Naive thymus-derived CD4-positive, alpha-beta T cell (primary cell): ENCODE measurements around the gene LHPP. TPM values are rescaled to one million over a fixed set of nuclear protein-coding genes. Genes with fewer than 3 reads are reported as not detected.
A peak's percentile ranks its signal among the peaks of the same experiment; 100 is the strongest.

Source experiments
- ATAC-seq: fragments of 150-1000 bp; cut with Tn5 transposase; 2 replicates; pipeline ENCODE4 v1.10.0; 2021; ENCODE audit warnings: mild to moderate bottlenecking, moderate library complexity
- CTCF ChIA-PET: fragments of 350-600 bp; sonication (Branson Sonifier 250); formaldehyde crosslinking; loops from one replicate; lab custom pipeline; 2021; ENCODE audit warnings: antibody characterized with exemption; lab: Charles Lee
- POLR2A ChIA-PET: fragments of 350-600 bp; sonication (Branson Sonifier 250); formaldehyde crosslinking; loops from one replicate; lab custom pipeline; 2021; ENCODE audit warnings: antibody characterized with exemption, inconsistent platforms; lab: Charles Lee
- DNase-seq, 9 donors: peaks; one replicate each; pipeline versions ENCODE4 v3.0.0 to v3.0.0-alpha.2; 2020 to 2022; ENCODE audit warnings: mixed read lengths in 1 of 9
- H3K27ac ChIP-seq: one replicate; pipeline ENCODE4 v1.7.0; 2013; ENCODE audit warnings: mild to moderate bottlenecking, low read depth, low read length, moderate library complexity
- H3K27me3 ChIP-seq, 2 donors: one replicate each; pipeline ENCODE4 v1.7.0; 2013; ENCODE audit warnings: low read length in 2 of 2, mild to moderate bottlenecking in 2 of 2, moderate library complexity in 2 of 2; ENCODE audit not compliant: control insufficient read depth in 2 of 2, insufficient read depth in 2 of 2
- H3K36me3 ChIP-seq, 3 experiments: 1 replicate in 2 of 3; 2 replicates in 1 of 3; pipeline ENCODE4 v1.7.0; 2013; ENCODE audit warnings: low read length in 3 of 3, mild to moderate bottlenecking in 3 of 3, moderate library complexity in 1 of 3; ENCODE audit not compliant: insufficient read depth in 3 of 3, control insufficient read depth in 2 of 3
- H3K4me1 ChIP-seq, 2 donors: one replicate each; pipeline ENCODE4 v1.7.0; 2013; ENCODE audit warnings: low read length in 2 of 2, mild to moderate bottlenecking in 2 of 2, moderate library complexity in 1 of 2; ENCODE audit not compliant: control insufficient read depth in 2 of 2, insufficient read depth in 2 of 2
- H3K4me3 ChIP-seq: 2 replicates; pipeline ENCODE4 v1.7.0; 2013; ENCODE audit warnings: mild to moderate bottlenecking, low read length
- H3K9me3 ChIP-seq, 3 experiments: 1 replicate in 2 of 3; 2 replicates in 1 of 3; pipeline ENCODE4 v1.7.0; 2013; ENCODE audit warnings: low read length in 3 of 3; ENCODE audit not compliant: control insufficient read depth in 2 of 3
- H3K27ac Mint-ChIP-seq, 9 donors: one replicate each; pipeline ENCODE4 v1.8.0; 2020 to 2022; ENCODE audit warnings: mixed read lengths in 9 of 9, mild to moderate bottlenecking in 8 of 9, moderate library complexity in 5 of 9, inconsistent platforms in 2 of 9
- H3K27me3 Mint-ChIP-seq, 5 donors: one replicate each; pipeline ENCODE4 v1.8.0; 2021 to 2022; ENCODE audit warnings: mixed read lengths in 5 of 5, mild to moderate bottlenecking in 1 of 5
- H3K36me3 Mint-ChIP-seq, 5 donors: one replicate each; pipeline ENCODE4 v1.8.0; 2020 to 2022; ENCODE audit warnings: mixed read lengths in 5 of 5, mild to moderate bottlenecking in 3 of 5, inconsistent platforms in 1 of 5
- H3K4me1 Mint-ChIP-seq, 7 donors: one replicate each; pipeline ENCODE4 v1.8.0; 2020 to 2022; ENCODE audit warnings: mixed read lengths in 7 of 7, mild to moderate bottlenecking in 3 of 7, inconsistent platforms in 1 of 7
- H3K4me3 Mint-ChIP-seq, 10 donors: one replicate each; pipeline ENCODE4 v1.8.0; 2020 to 2022; ENCODE audit warnings: mild to moderate bottlenecking in 10 of 10, mixed read lengths in 10 of 10, moderate library complexity in 6 of 10, inconsistent platforms in 2 of 10
- H3K9me3 Mint-ChIP-seq, 11 donors: one replicate each; pipeline ENCODE4 v1.8.0; 2020 to 2022; ENCODE audit warnings: mixed read lengths in 11 of 11, mild to moderate bottlenecking in 4 of 11, inconsistent platforms in 1 of 11, moderate library complexity in 1 of 11
- intact Hi-C, 2 donors: fragments of 100-400 bp; cut with micrococcal nuclease; formaldehyde crosslinking; loops; one replicate each; pipeline ENCODE4 v1.15.1; 2023
- polyA plus RNA-seq, 2 donors: library from polyadenylated mRNA; unstranded; fragments of 300-500 nt; fragmentation: Illumina TruSeq; gene quantifications; one replicate each; pipeline ENCODE4 v1.2.3, GENCODE V29; 2021
- total RNA-seq, 6 experiments: library from RNA in 5 of 6; stranded (reverse) in 5 of 6; gene quantifications; 1 replicate in 5 of 6; 2 replicates in 1 of 6; pipeline ENCODE4 v1.2.3 and lab custom pipeline; 2021 to 2026

LHPP gene
- total and polyA plus RNA-seq, 7 experiments from 2014 or later = 19.8 to 31.2 (median 23.4) TPM

- intact Hi-C loops = no loop called here
- Histone ChIP-seq H3K9me3 (no peaks in the 10 kb centered on the region), H3K36me3 (peaks cover 0 to 23% (median 0%) of the 10 kb centered on the region in 3 experiments), H3K4me1 (peaks cover 12 to 15% of the 10 kb centered on the region in 2 donors), H3K27ac (no peak overlapping the region), H3K27me3 (no peaks in the 10 kb centered on the region), H3K4me3 (no peak overlapping the region)
- peaks cover 0 to 40% (median 28%) of the 10 kb centered on the region in 7 donors for H3K4me1 Mint-ChIP-seq
- peaks cover 0 to 1% (median 0%) of the 10 kb centered on the region in 11 donors for H3K9me3 Mint-ChIP-seq
- H3K4me3 Mint-ChIP-seq = peak overlapping the region in 5 of 10 donors; percentile 18 to 54 (median 29)
- peak overlapping the region in 8 of 9 donors; percentile 40 to 82 (median 81) for H3K27ac Mint-ChIP-seq
- H3K36me3 Mint-ChIP-seq = peaks cover 0 to 18% (median 0%) of the 10 kb centered on the region in 5 donors
- no peaks in the 10 kb centered on the region for H3K27me3 Mint-ChIP-seq
- peak; percentile 58 for ATAC-seq
- CTCF ChIA-PET = interaction anchor here (0.7 to 2.1 kb wide), 4 partner anchors 99 to 229 kb away, joined by 3 to 9 read pairs (median 4); no protein-coding TSS in a partner anchor
- peak in 1 of 9 donors; percentile 25 for DNase-seq
- POLR2A ChIA-PET = interaction anchor here (0.6 to 1.1 kb wide), 6 partner anchors 9 to 133 kb away, joined by 3 to 5 read pairs (median 4); no protein-coding TSS in a partner anchor
These were observed 157.6 kb downstream of the LHPP start for GRCh38 chr10:124619195-124619594.

GRCh38 chr10:124619802-124620490 is 158.3 kb downstream of the LHPP start:
- ChIA-PET POLR2A (interaction anchor here (0.8 to 1.1 kb wide), 4 partner anchors 8 to 108 kb away, joined by 3 to 5 read pairs (median 4); no protein-coding TSS in a partner anchor), CTCF (interaction anchor here (1.3 to 2.1 kb wide), 2 partner anchors 122 to 125 kb away, joined by 5 to 9 read pairs; no protein-coding TSS in a partner anchor)
- intact Hi-C loops = no loop called here
- Histone ChIP-seq H3K4me3 (no peak overlapping the region), H3K27me3 (no peaks in the 10 kb centered on the region), H3K36me3 (peaks cover 0 to 23% (median 0%) of the 10 kb centered on the region in 3 experiments), H3K9me3 (no peaks in the 10 kb centered on the region), H3K4me1 (peaks cover 12 to 15% of the 10 kb centered on the region in 2 donors), H3K27ac (no peak overlapping the region)
- H3K27ac Mint-ChIP-seq = peak overlapping the region in 6 of 9 donors; percentile 15 to 82 (median 76)
- peaks cover 0 to 1% (median 0%) of the 10 kb centered on the region in 11 donors for H3K9me3 Mint-ChIP-seq
- DNase-seq = no peak
- H3K4me3 Mint-ChIP-seq = peak overlapping the region in 2 of 10 donors; percentile 14 to 54
- ATAC-seq = no peak
- peaks cover 0 to 17% (median 0%) of the 10 kb centered on the region in 5 donors for H3K36me3 Mint-ChIP-seq
- peaks cover 0 to 45% (median 34%) of the 10 kb centered on the region in 7 donors for H3K4me1 Mint-ChIP-seq
- no peaks in the 10 kb centered on the region for H3K27me3 Mint-ChIP-seq

GRCh38 chr10:124621637-124622036 is 160.0 kb downstream of the LHPP start:
- intact Hi-C loops = no loop called here
- ChIA-PET CTCF (interaction anchor here (1.2 kb wide), 1 partner anchor 77 kb away, joined by 3 read pairs; no protein-coding TSS in a partner anchor), POLR2A (interaction anchor here (1.3 kb wide), 2 partner anchors 96 to 120 kb away, joined by 3 to 4 read pairs; no protein-coding TSS in a partner anchor)
- H3K27ac ChIP-seq = no peak overlapping the region
- peak overlapping the region in 3 of 9 donors; percentile 50 to 65 (median 62) for H3K27ac Mint-ChIP-seq
- no peaks in the 10 kb centered on the region for H3K27me3 Mint-ChIP-seq
- H3K4me1 ChIP-seq = peaks cover 20 to 27% of the 10 kb centered on the region in 2 donors
- peaks cover 0 to 1% (median 0%) of the 10 kb centered on the region in 11 donors for H3K9me3 Mint-ChIP-seq
- H3K27me3 ChIP-seq = no peaks in the 10 kb centered on the region
- peaks cover 0 to 13% (median 0%) of the 10 kb centered on the region in 5 donors for H3K36me3 Mint-ChIP-seq
- H3K4me3 Mint-ChIP-seq = no peak overlapping the region
- no peak for ATAC-seq
- H3K9me3 ChIP-seq = no peaks in the 10 kb centered on the region
- no peak for DNase-seq
- H3K4me3 ChIP-seq = no peak overlapping the region
- peaks cover 0 to 23% (median 0%) of the 10 kb centered on the region in 3 experiments for H3K36me3 ChIP-seq
- peaks cover 2 to 53% (median 40%) of the 10 kb centered on the region in 7 donors for H3K4me1 Mint-ChIP-seq

- DNase-seq (no peak), ATAC-seq (no peak)
- CTCF ChIA-PET = interaction anchor here (1.2 kb wide), 1 partner anchor 77 kb away, joined by 3 read pairs; no protein-coding TSS in a partner anchor
- Mint-ChIP-seq H3K27ac (peak overlapping the region in 1 of 9 donors; percentile 50), H3K27me3 (no peaks in the 10 kb centered on the region), H3K4me1 (peaks cover 7 to 58% (median 43%) of the 10 kb centered on the region in 7 donors), H3K9me3 (peaks cover 0 to 1% (median 0%) of the 10 kb centered on the region in 11 donors), H3K36me3 (peaks cover 0 to 10% (median 0%) of the 10 kb centered on the region in 5 donors), H3K4me3 (no peak overlapping the region)
- H3K4me3 ChIP-seq = no peak overlapping the region
- H3K4me1 ChIP-seq = peaks cover 25 to 32% of the 10 kb centered on the region in 2 donors
- no peaks in the 10 kb centered on the region for H3K27me3 ChIP-seq
- no peak overlapping the region for H3K27ac ChIP-seq
- H3K36me3 ChIP-seq = peaks cover 0 to 18% (median 0%) of the 10 kb centered on the region in 3 experiments
- intact Hi-C loops = no loop called here
- POLR2A ChIA-PET = interaction anchor here (1.3 kb wide), 2 partner anchors 96 to 120 kb away, joined by 3 to 4 read pairs; no protein-coding TSS in a partner anchor
- no peaks in the 10 kb centered on the region for H3K9me3 ChIP-seq
These were observed 160.5 kb downstream of the LHPP start for GRCh38 chr10:124622158-124622557.

- H3K4me1 Mint-ChIP-seq = peaks cover 15 to 62% (median 45%) of the 10 kb centered on the region in 7 donors
- no peak for DNase-seq
- peaks cover 0 to 1% (median 0%) of the 10 kb centered on the region in 11 donors for H3K9me3 Mint-ChIP-seq
These were observed 161.4 kb downstream of the LHPP start for GRCh38 chr10:124622866-124623536.

GRCh38 chr10:124624006-124624405 is 162.4 kb downstream of the LHPP start:
- Histone ChIP-seq H3K27me3 (no peaks in the 10 kb centered on the region), H3K9me3 (no peaks in the 10 kb centered on the region), H3K36me3 (peaks cover 0 to 14% (median 0%) of the 10 kb centered on the region in 3 experiments), H3K4me3 (no peak overlapping the region), H3K27ac (no peak overlapping the region), H3K4me1 (peaks cover 35 to 38% of the 10 kb centered on the region in 2 donors)
- DNase-seq (no peak), ATAC-seq (no peak)
- H3K27ac Mint-ChIP-seq = peak overlapping the region in 4 of 9 donors; percentile 41 to 53 (median 49)
- H3K36me3 Mint-ChIP-seq = peaks cover 0 to 10% (median 0%) of the 10 kb centered on the region in 5 donors
- H3K27me3 Mint-ChIP-seq = no peaks in the 10 kb centered on the region
- intact Hi-C loops = no loop called here
- ChIA-PET POLR2A (interaction anchor here (1.3 kb wide), 1 partner anchor 117 kb away, joined by 4 read pairs; no protein-coding TSS in a partner anchor), CTCF (no interaction called here)
- H3K4me1 Mint-ChIP-seq = peaks cover 15 to 60% (median 40%) of the 10 kb centered on the region in 7 donors
- peaks cover 0 to 1% (median 0%) of the 10 kb centered on the region in 11 donors for H3K9me3 Mint-ChIP-seq
- H3K4me3 Mint-ChIP-seq = no peak overlapping the region

More at GRCh38 chr10:124622866-124623536, 161.4 kb downstream of the LHPP start:
- ChIA-PET CTCF (no interaction called here), POLR2A (no interaction called here)
- intact Hi-C loops = no loop called here
- no peak for ATAC-seq
- Histone ChIP-seq H3K27me3 (no peaks in the 10 kb centered on the region), H3K4me1 (peaks cover 34 to 41% of the 10 kb centered on the region in 2 donors), H3K27ac (no peak overlapping the region), H3K4me3 (no peak overlapping the region), H3K36me3 (peaks cover 0 to 14% (median 0%) of the 10 kb centered on the region in 3 experiments), H3K9me3 (no peaks in the 10 kb centered on the region)
- Mint-ChIP-seq H3K27ac (no peak overlapping the region), H3K36me3 (peaks cover 0 to 10% (median 0%) of the 10 kb centered on the region in 5 donors), H3K4me3 (no peak overlapping the region), H3K27me3 (no peaks in the 10 kb centered on the region)
